ENCODE data around the gene GPR25.
A peak's percentile ranks its signal among the peaks of the same experiment; 100 is the strongest.

DNA sequence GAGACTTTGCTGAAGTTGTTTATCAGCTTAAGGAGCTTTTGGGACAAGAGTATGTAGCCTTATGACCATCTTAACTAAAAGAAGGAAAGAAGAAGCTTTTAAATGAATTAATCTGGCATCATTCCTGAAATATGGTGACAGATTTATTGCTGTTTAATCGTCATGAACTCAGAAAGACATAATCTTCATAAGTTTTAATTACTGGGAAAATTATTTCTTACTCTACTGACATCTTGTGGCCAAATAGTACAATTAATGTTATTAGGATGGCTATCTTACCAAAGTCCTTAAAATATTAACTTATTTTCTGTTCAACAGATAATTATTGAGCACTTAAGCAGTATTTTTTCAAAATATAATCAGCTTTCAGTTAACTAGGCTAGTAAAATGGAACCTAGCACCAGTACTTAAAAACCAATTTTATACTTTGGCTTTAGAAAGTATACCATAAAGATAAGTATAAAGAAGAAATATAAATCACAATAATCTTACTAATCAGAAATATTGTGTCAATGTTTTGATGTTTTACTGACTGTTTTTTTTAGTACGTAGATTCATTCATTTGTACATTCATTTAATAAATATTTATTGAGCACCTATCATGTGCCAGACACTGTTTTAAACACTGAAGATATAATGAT lies 34.7 kb upstream of the GPR25 start:
- TF ChIP-seq, protein P1, sequence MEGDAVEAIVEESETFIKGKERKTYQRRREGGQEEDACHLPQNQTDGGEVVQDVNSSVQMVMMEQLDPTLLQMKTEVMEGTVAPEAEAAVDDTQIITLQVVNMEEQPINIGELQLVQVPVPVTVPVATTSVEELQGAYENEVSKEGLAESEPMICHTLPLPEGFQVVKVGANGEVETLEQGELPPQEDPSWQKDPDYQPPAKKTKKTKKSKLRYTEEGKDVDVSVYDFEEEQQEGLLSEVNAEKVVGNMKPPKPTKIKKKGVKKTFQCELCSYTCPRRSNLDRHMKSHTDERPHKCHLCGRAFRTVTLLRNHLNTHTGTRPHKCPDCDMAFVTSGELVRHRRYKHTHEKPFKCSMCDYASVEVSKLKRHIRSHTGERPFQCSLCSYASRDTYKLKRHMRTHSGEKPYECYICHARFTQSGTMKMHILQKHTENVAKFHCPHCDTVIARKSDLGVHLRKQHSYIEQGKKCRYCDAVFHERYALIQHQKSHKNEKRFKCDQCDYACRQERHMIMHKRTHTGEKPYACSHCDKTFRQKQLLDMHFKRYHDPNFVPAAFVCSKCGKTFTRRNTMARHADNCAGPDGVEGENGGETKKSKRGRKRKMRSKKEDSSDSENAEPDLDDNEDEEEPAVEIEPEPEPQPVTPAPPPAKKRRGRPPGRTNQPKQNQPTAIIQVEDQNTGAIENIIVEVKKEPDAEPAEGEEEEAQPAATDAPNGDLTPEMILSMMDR (IDR thresholded peaks at IDR 0.05; ENCODE audit: borderline replicate concordance, extremely low read depth, low read length, poor library complexity, severe bottlenecking): peak; percentile 55
- no peak for TF ChIP-seq EZH2 (IDR thresholded peaks at IDR 0.05; ENCODE audit: borderline replicate concordance, low read depth, low read length, severe bottlenecking)
